Uterus (tissue), 4 donors: ENCODE measurements around the gene ASPRV1. TPM values are rescaled to one million over a fixed set of nuclear protein-coding genes. Genes with fewer than 3 reads are reported as not detected.

Source experiments
- DNase-seq, 2 donors: peaks; one replicate each; pipeline ENCODE4 v3.0.0-alpha.2; 2019 to 2020
- H3K27ac ChIP-seq, 2 donors: fragments of 200-600 bp; sonication (generic); 1 replicate in 1 of 2; 2 replicates in 1 of 2; pipeline ENCODE4 v1.5.1; 2016 to 2018
- H3K27me3 ChIP-seq, 2 donors: fragments of 200-600 bp; sonication (generic); one replicate each; pipeline ENCODE4 v1.5.1; 2018 to 2019; ENCODE audit warnings: control low read depth in 1 of 2
- H3K36me3 ChIP-seq, 2 donors: fragments of 200-600 bp; sonication (generic); one replicate each; pipeline ENCODE4 v1.5.1; 2019; ENCODE audit warnings: control low read depth in 1 of 2
- H3K4me1 ChIP-seq, 2 donors: fragments of 200-600 bp; sonication (generic); one replicate each; pipeline ENCODE4 v1.5.1; 2018 to 2019; ENCODE audit warnings: control low read depth in 1 of 2
- H3K4me3 ChIP-seq, 2 donors: fragments of 200-600 bp; sonication (generic); 1 replicate in 1 of 2; 2 replicates in 1 of 2; pipeline ENCODE4 v1.5.1; 2018 to 2019; ENCODE audit warnings: mild to moderate bottlenecking in 1 of 2
- H3K9me3 ChIP-seq, 2 donors: fragments of 200-600 bp; sonication (generic); one replicate each; pipeline ENCODE4 v1.5.1; 2019; ENCODE audit warnings: control low read depth in 1 of 2
- POLR2A ChIP-seq, 2 donors: fragments of 450-650 bp; IDR thresholded peaks; one replicate each; pipeline ENCODE4 v1.6.1; 2016; ENCODE audit warnings: antibody characterized with exemption in 2 of 2, mild to moderate bottlenecking in 1 of 2, moderate library complexity in 1 of 2
- intact Hi-C: fragments of 100-400 bp; cut with DNase I; formaldehyde crosslinking; loops from one replicate; pipeline ENCODE4 v1.15.1; 2023; ENCODE audit warnings: low total_unique reads
- total RNA-seq, 4 donors: library from RNA; depleted of rRNA in 3 of 4; stranded (reverse); fragments of >200 nt in 3 of 4; gene quantifications; one replicate each; pipeline versions ENCODE4 v1.1.0 to v1.2.4, GENCODE V29; 2014 to 2023
- TF ChIP-seq, protein P1 (sequence below), 4 experiments: fragments of 200-600 bp in 2 of 4; fragments of 450-650 bp in 2 of 4; sonication (generic) in 2 of 4; IDR thresholded peaks; one replicate each; pipeline ENCODE4 v1.5.1; 2016 to 2019; ENCODE audit warnings: antibody characterized with exemption in 4 of 4, mild to moderate bottlenecking in 2 of 4, moderate library complexity in 1 of 4
- donor health status: DM: yes; HTN: yes; CAD: no.

ASPRV1 gene
- total RNA-seq: 1 to 10 TPM in 3 of 4 donors, not detected in 1; 4.4 to 8.1 (median 5.2) TPM

DNA sequence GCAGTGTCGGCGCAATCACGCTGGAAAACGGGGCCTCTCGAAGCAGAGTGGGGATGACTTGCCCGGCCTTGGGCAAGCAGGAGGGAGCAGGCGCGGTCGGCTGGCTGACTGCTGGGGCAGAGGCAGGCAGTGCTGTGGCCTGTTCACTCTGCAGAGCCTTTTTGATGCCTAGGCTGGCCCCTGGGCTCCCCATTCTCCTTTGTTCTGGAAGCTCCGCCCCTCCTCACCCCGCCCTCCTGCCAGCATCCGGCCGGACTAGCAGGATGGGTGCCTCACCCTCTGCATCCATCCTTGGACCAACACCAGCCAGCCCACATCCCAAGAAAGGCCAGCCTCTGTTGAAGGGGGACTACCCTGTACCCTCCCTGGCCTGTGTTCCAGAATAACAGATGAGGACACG lies at the start of gene ASPRV1:
TSS of gene ASPRV1 (minus strand) at position 136 of the 400 bp plus-strand sequence. CDS start 195 bp downstream, outside the sequence.
- no peak for DNase-seq
- Histone ChIP-seq H3K36me3 (no peaks in the 10 kb centered on the region), H3K27me3 (no peaks in the 10 kb centered on the region), H3K9me3 (no peaks in the 10 kb centered on the region), H3K4me3 (no peak within 1 kb of the TSS), H3K27ac (no peak within 1 kb of the TSS), H3K4me1 (no peaks in the 10 kb centered on the region)
- intact Hi-C loops: no loop called here
- no peak for TF ChIP-seq POLR2A (IDR thresholded peaks at IDR 0.05)

DNA sequence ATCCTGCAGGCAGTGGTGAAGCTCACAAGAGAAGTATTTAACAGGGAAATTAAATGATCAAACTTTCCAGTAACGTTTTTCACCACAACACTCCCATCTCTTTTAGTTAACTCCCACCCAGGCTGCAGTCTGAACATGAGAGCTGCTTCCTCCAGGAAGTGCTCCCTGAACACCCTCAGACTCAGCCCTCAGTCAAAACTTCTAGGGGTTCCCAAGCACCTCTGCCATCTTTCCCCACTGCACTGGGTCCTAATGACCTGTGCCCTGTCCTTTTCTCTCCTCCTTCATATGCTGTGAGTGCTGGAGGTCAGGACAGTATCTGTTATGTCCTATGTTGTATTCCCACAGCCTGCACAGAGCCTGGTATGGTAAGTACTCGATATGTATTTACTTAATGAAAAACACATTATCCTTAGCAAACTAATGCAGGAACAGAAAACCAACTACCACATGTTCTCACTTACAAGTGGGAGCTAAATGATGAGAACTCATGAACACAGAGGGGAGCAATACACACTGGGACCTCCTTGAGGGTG lies 49.2 kb upstream of the ASPRV1 start:
- Histone ChIP-seq H3K27me3 (no peaks in the 10 kb centered on the region), H3K4me1 (no peaks in the 10 kb centered on the region), H3K36me3 (no peaks in the 10 kb centered on the region), H3K4me3 (no peak overlapping the region), H3K9me3 (no peaks in the 10 kb centered on the region), H3K27ac (no peak overlapping the region)
- no peak for TF ChIP-seq POLR2A (IDR thresholded peaks at IDR 0.05)
- TF ChIP-seq, protein P1, sequence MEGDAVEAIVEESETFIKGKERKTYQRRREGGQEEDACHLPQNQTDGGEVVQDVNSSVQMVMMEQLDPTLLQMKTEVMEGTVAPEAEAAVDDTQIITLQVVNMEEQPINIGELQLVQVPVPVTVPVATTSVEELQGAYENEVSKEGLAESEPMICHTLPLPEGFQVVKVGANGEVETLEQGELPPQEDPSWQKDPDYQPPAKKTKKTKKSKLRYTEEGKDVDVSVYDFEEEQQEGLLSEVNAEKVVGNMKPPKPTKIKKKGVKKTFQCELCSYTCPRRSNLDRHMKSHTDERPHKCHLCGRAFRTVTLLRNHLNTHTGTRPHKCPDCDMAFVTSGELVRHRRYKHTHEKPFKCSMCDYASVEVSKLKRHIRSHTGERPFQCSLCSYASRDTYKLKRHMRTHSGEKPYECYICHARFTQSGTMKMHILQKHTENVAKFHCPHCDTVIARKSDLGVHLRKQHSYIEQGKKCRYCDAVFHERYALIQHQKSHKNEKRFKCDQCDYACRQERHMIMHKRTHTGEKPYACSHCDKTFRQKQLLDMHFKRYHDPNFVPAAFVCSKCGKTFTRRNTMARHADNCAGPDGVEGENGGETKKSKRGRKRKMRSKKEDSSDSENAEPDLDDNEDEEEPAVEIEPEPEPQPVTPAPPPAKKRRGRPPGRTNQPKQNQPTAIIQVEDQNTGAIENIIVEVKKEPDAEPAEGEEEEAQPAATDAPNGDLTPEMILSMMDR (IDR thresholded peaks at IDR 0.05): no peak
- intact Hi-C loops: no loop called here
- no peak for DNase-seq

DNA sequence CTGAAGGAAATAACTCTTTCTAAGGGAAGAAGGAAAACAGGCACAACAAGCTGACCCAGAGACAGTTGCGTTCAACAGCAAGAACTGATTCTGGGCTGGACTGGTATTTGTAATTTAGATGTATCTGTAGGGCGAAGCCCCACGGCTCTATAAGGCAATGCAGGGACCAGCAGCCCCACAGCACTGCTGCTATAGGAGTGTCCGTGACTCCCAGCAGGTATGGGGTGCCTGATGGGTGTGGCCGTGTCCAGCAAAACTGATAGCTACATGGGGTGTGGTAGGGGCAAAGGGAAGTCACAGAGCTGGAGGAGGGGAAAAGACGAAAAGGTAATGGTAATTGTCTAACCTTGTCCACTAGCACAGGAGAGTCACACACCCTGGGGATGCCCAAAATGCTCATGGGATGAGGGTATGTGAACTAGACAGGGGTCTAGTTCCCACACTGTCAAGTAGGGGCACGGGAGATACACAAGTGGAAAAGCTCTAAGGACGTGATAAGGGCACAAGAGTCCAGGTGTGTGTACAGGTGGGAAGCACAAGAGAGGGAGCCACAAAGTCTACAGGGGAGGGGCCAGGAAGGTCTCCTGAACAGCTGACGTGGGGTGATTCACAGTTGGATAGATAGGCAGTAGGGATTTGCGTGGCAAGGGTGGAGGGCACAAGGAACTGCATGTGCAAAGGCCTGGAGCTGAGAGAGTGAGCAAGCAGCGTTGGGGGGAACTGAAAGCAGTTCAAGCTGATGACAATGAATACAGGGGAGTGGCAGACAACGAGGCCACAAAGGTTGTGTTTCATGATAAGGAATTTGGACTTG lies 48.5 kb upstream of the ASPRV1 start:
- no peaks in the 10 kb centered on the region for H3K27me3 ChIP-seq
- intact Hi-C loops: no loop called here
- no peak for DNase-seq
- no peaks in the 10 kb centered on the region for H3K9me3 ChIP-seq
- TF ChIP-seq, protein P1 (IDR thresholded peaks at IDR 0.05): no peak
- TF ChIP-seq POLR2A (IDR thresholded peaks at IDR 0.05): no peak
- no peak overlapping the region for H3K4me3 ChIP-seq
- no peaks in the 10 kb centered on the region for H3K4me1 ChIP-seq
- H3K36me3 ChIP-seq: no peaks in the 10 kb centered on the region
- no peak overlapping the region for H3K27ac ChIP-seq

DNA sequence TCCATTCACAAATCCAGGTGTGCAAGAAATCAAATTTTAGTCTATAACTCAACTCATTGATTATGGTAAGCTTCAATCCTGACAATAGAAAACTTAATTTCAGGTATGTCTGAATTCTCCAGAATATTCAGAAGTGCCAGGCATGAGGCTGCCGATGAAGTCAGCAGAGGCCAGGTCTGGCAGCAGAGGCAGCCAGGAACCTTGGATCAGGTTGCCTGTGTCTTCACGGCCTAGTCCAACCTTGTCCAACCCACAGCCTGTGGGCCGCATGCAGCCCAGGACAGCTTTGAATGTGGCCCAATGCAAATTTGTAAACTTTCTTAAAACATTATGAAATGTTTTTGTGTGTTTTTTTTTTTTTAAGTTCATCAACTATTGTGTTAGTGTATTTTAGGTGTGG lies 46.9 kb upstream of the ASPRV1 start:
- no peaks in the 10 kb centered on the region for H3K9me3 ChIP-seq
- no peaks in the 10 kb centered on the region for H3K27me3 ChIP-seq
- TF ChIP-seq, protein P1 (IDR thresholded peaks at IDR 0.05): no peak
- TF ChIP-seq POLR2A (IDR thresholded peaks at IDR 0.05): no peak
- no peak overlapping the region for H3K4me3 ChIP-seq
- no peaks in the 10 kb centered on the region for H3K36me3 ChIP-seq
- no peaks in the 10 kb centered on the region for H3K4me1 ChIP-seq
- H3K27ac ChIP-seq: no peak overlapping the region
- intact Hi-C loops: no loop called here
- no peak for DNase-seq

DNA sequence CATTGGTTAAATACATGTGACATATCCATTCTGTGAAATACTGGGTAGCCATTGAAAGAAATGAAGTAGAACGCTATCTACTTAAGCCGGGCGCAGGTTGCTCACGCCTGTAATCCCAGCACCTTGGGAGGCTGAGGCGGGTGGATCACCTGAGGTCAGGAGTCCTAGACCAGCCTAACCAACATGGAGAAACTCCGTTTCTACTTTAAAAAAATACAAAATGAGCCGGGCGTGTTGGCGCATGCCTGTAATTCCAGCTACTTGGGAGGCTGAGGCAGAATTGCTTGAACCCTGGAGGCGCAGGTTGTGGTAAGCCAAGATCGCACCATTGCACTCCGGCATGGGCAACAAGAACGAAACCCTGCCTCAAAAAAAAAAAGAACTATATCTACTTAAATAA lies 45.7 kb upstream of the ASPRV1 start:
- Histone ChIP-seq H3K27ac (no peak overlapping the region), H3K27me3 (no peaks in the 10 kb centered on the region), H3K36me3 (no peaks in the 10 kb centered on the region), H3K4me1 (no peaks in the 10 kb centered on the region), H3K4me3 (no peak overlapping the region), H3K9me3 (no peaks in the 10 kb centered on the region)
- intact Hi-C loops: no loop called here
- DNase-seq: no peak
- no peak for TF ChIP-seq POLR2A (IDR thresholded peaks at IDR 0.05)
- TF ChIP-seq, protein P1 (IDR thresholded peaks at IDR 0.05): no peak
